Activated naive CD8-positive, alpha-beta T cell treated with anti-CD3 and anti-CD28 coated beads, Interleukin-2, amount 50 U/mL, for 24 hours (primary cell): ENCODE measurements around the gene RNASEH2A.

Experiments used
- ATAC-seq: fragments of 150-1000 bp; cut with Tn5 transposase; one replicate; pipeline ENCODE4 v1.10.0; 2021
- DNase-seq: peaks from one replicate; pipeline ENCODE4 v3.0.0; 2021
- H3K27ac Mint-ChIP-seq: one replicate; pipeline ENCODE4 v1.8.0; 2021; ENCODE audit warnings: mild to moderate bottlenecking, mixed read lengths
- H3K27me3 Mint-ChIP-seq: one replicate; pipeline ENCODE4 v1.8.0; 2021; ENCODE audit warnings: mixed read lengths
- H3K36me3 Mint-ChIP-seq: one replicate; pipeline ENCODE4 v1.8.0; 2021; ENCODE audit warnings: low read depth, mixed read lengths
- H3K4me1 Mint-ChIP-seq: one replicate; pipeline ENCODE4 v1.8.0; 2021; ENCODE audit warnings: mixed read lengths
- H3K4me3 Mint-ChIP-seq: one replicate; pipeline ENCODE4 v1.8.0; 2021; ENCODE audit warnings: mild to moderate bottlenecking, moderate library complexity, mixed read lengths
- H3K9me3 Mint-ChIP-seq: one replicate; pipeline ENCODE4 v1.8.0; 2021; ENCODE audit warnings: mixed read lengths

RNASEH2A gene

GRCh38 chr19:12806242-12807081 lies at the start of gene RNASEH2A:
TSS of gene RNASEH2A (plus strand) at chr19:12806584. CDS start at chr19:12806674, 90 bp downstream.
- Mint-ChIP-seq H3K4me1 (peaks cover 24% of the 10 kb centered on the region), H3K36me3 (peaks cover 9% of the 10 kb centered on the region), H3K27ac (peak within 1 kb of the TSS; percentile 94), H3K27me3 (no peaks in the 10 kb centered on the region), H3K4me3 (peak within 1 kb of the TSS; percentile 96), H3K9me3 (no peaks in the 10 kb centered on the region)
- ATAC-seq: peak; percentile 94
- DNase-seq: peak; percentile 90

GRCh38 chr19:12757544-12758274 lies 48.7 kb upstream of the RNASEH2A start:
- no peaks in the 10 kb centered on the region for H3K9me3 Mint-ChIP-seq
- H3K4me3 Mint-ChIP-seq: peak overlapping the region; percentile 26
- H3K36me3 Mint-ChIP-seq: no peaks in the 10 kb centered on the region
- peak; percentile 89 for ATAC-seq
- peak; percentile 76 for DNase-seq
- H3K27ac Mint-ChIP-seq: no peak overlapping the region
- peaks cover 6% of the 10 kb centered on the region for H3K4me1 Mint-ChIP-seq
- H3K27me3 Mint-ChIP-seq: peaks cover 12% of the 10 kb centered on the region

GRCh38 chr19:12759686-12760085 lies 46.7 kb upstream of the RNASEH2A start:
- no peak overlapping the region for H3K27ac Mint-ChIP-seq
- H3K36me3 Mint-ChIP-seq: no peaks in the 10 kb centered on the region
- H3K4me1 Mint-ChIP-seq: peaks cover 6% of the 10 kb centered on the region
- DNase-seq (no peak), ATAC-seq (no peak)
- H3K27me3 Mint-ChIP-seq: peaks cover 8% of the 10 kb centered on the region
- no peaks in the 10 kb centered on the region for H3K9me3 Mint-ChIP-seq
- H3K4me3 Mint-ChIP-seq: no peak overlapping the region

- ATAC-seq (no peak), DNase-seq (no peak)
- Mint-ChIP-seq H3K4me3 (no peak overlapping the region), H3K27me3 (peaks cover 1% of the 10 kb centered on the region), H3K9me3 (no peaks in the 10 kb centered on the region), H3K27ac (no peak overlapping the region), H3K36me3 (no peaks in the 10 kb centered on the region), H3K4me1 (peaks cover 4% of the 10 kb centered on the region)
Observed at GRCh38 chr19:12763100-12763499, 43.3 kb upstream of the RNASEH2A start.

GRCh38 chr19:12764698-12765097 lies 41.7 kb upstream of the RNASEH2A start:
- Mint-ChIP-seq H3K27ac (no peak overlapping the region), H3K4me3 (no peak overlapping the region), H3K36me3 (no peaks in the 10 kb centered on the region), H3K4me1 (peaks cover 2% of the 10 kb centered on the region), H3K9me3 (no peaks in the 10 kb centered on the region), H3K27me3 (peaks cover 1% of the 10 kb centered on the region)
- ATAC-seq: no peak
- no peak for DNase-seq

- no peak for ATAC-seq
- Mint-ChIP-seq H3K27me3 (no peaks in the 10 kb centered on the region), H3K4me1 (no peaks in the 10 kb centered on the region), H3K4me3 (no peak overlapping the region), H3K27ac (no peak overlapping the region), H3K9me3 (no peaks in the 10 kb centered on the region), H3K36me3 (no peaks in the 10 kb centered on the region)
- DNase-seq: no peak
Observed at GRCh38 chr19:12766051-12766521, 40.3 kb upstream of the RNASEH2A start.

- no peaks in the 10 kb centered on the region for H3K27me3 Mint-ChIP-seq
- H3K9me3 Mint-ChIP-seq: no peaks in the 10 kb centered on the region
- H3K36me3 Mint-ChIP-seq: no peaks in the 10 kb centered on the region
- H3K4me3 Mint-ChIP-seq: no peak overlapping the region
- H3K27ac Mint-ChIP-seq: no peak overlapping the region
- H3K4me1 Mint-ChIP-seq: no peaks in the 10 kb centered on the region
- DNase-seq (no peak), ATAC-seq (no peak)
Observed at GRCh38 chr19:12767150-12767549, 39.2 kb upstream of the RNASEH2A start.

GRCh38 chr19:12767666-12768065 lies 38.7 kb upstream of the RNASEH2A start:
- Mint-ChIP-seq H3K27ac (no peak overlapping the region), H3K9me3 (no peaks in the 10 kb centered on the region), H3K36me3 (no peaks in the 10 kb centered on the region), H3K4me1 (no peaks in the 10 kb centered on the region), H3K4me3 (no peak overlapping the region), H3K27me3 (no peaks in the 10 kb centered on the region)
- ATAC-seq (no peak), DNase-seq (no peak)

GRCh38 chr19:12769689-12770088 lies 36.7 kb upstream of the RNASEH2A start:
- H3K27ac Mint-ChIP-seq: no peak overlapping the region
- peak; percentile 38 for DNase-seq
- peak; percentile 75 for ATAC-seq
- no peaks in the 10 kb centered on the region for H3K27me3 Mint-ChIP-seq
- H3K4me3 Mint-ChIP-seq: peak overlapping the region; percentile 21
- peaks cover 11% of the 10 kb centered on the region for H3K4me1 Mint-ChIP-seq
- H3K36me3 Mint-ChIP-seq: no peaks in the 10 kb centered on the region
- no peaks in the 10 kb centered on the region for H3K9me3 Mint-ChIP-seq

GRCh38 chr19:12770922-12771321 lies 35.5 kb upstream of the RNASEH2A start:
- Mint-ChIP-seq H3K4me1 (peaks cover 11% of the 10 kb centered on the region), H3K4me3 (no peak overlapping the region), H3K27ac (no peak overlapping the region), H3K9me3 (no peaks in the 10 kb centered on the region), H3K27me3 (no peaks in the 10 kb centered on the region), H3K36me3 (no peaks in the 10 kb centered on the region)
- no peak for DNase-seq
- ATAC-seq: no peak

GRCh38 chr19:12772323-12772722 lies 34.1 kb upstream of the RNASEH2A start:
- ATAC-seq: no peak
- no peak overlapping the region for H3K4me3 Mint-ChIP-seq
- H3K36me3 Mint-ChIP-seq: no peaks in the 10 kb centered on the region
- DNase-seq: no peak
- H3K27ac Mint-ChIP-seq: no peak overlapping the region
- no peaks in the 10 kb centered on the region for H3K27me3 Mint-ChIP-seq
- no peaks in the 10 kb centered on the region for H3K9me3 Mint-ChIP-seq
- peaks cover 15% of the 10 kb centered on the region for H3K4me1 Mint-ChIP-seq

- ATAC-seq (no peak), DNase-seq (no peak)
- no peak overlapping the region for H3K4me3 Mint-ChIP-seq
- H3K36me3 Mint-ChIP-seq: no peaks in the 10 kb centered on the region
- peaks cover 25% of the 10 kb centered on the region for H3K4me1 Mint-ChIP-seq
- H3K27me3 Mint-ChIP-seq: no peaks in the 10 kb centered on the region
- no peak overlapping the region for H3K27ac Mint-ChIP-seq
- H3K9me3 Mint-ChIP-seq: no peaks in the 10 kb centered on the region
Observed at GRCh38 chr19:12773571-12773970, 32.8 kb upstream of the RNASEH2A start.

- DNase-seq (no peak), ATAC-seq (no peak)
- Mint-ChIP-seq H3K27ac (peak within 1 kb of the TSS; percentile 72), H3K4me1 (peaks cover 38% of the 10 kb centered on the region), H3K9me3 (no peaks in the 10 kb centered on the region), H3K4me3 (peak within 1 kb of the TSS; percentile 75), H3K36me3 (no peaks in the 10 kb centered on the region), H3K27me3 (no peaks in the 10 kb centered on the region)
Observed at GRCh38 chr19:12774588-12775555, 31.5 kb upstream of the RNASEH2A start, which contains the start of gene HOOK2. TSS of gene HOOK2 (minus strand) at chr19:12775552. CDS start at chr19:12775449, 103 bp downstream.
